HG03039 (cell line): ENCODE data around the gene EZH2.

Experiments used
- ATAC-seq: cut with Tn5 transposase; IDR thresholded peaks from one replicate; pipeline ENCODE4 v1.9.1; 2021; ENCODE audit warnings: mild to moderate bottlenecking, moderate library complexity; ENCODE audit not compliant: unreplicated experiment

The EZH2 gene

DNA sequence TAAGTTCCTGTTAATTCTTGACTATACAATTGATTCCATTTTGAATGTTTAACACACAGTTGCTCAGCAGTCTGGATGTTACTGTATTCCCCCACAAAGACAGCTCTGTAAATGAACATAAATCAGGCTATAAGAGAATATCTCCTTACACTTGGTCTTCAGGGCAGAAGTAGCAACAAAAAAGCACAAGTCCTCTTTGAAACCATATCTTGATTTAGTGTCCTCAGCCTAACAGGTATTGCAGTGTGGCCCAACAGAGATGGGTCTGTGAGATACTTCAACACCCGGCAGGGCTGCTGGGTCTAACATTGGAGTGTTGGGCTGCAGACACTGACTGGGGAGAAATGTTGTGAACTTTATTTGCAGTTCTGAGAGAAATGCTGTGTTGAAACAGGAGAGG lies 109.6 kb downstream of the EZH2 start:
- ATAC-seq = no peak

DNA sequence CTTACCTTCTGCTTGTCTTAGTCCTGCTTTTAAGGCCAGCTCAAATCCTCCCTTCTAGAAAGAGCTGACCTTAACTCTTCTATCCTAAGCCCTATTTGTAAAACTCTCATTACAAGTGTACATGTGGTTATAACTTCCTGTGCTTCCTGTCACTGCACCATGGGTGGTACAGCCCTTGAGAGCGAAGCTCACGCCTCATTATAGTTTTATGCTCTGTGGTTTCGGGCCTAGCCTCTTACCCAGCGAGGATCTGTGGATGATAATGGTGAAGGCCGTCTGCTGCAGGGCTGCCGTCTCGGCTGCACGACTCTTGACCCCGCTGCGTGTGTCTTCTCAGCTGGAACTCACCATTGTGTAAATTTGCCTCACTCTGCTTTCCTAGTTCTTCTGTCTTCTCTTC lies 110.8 kb downstream of the EZH2 start:
- ATAC-seq = peak; percentile 71

DNA sequence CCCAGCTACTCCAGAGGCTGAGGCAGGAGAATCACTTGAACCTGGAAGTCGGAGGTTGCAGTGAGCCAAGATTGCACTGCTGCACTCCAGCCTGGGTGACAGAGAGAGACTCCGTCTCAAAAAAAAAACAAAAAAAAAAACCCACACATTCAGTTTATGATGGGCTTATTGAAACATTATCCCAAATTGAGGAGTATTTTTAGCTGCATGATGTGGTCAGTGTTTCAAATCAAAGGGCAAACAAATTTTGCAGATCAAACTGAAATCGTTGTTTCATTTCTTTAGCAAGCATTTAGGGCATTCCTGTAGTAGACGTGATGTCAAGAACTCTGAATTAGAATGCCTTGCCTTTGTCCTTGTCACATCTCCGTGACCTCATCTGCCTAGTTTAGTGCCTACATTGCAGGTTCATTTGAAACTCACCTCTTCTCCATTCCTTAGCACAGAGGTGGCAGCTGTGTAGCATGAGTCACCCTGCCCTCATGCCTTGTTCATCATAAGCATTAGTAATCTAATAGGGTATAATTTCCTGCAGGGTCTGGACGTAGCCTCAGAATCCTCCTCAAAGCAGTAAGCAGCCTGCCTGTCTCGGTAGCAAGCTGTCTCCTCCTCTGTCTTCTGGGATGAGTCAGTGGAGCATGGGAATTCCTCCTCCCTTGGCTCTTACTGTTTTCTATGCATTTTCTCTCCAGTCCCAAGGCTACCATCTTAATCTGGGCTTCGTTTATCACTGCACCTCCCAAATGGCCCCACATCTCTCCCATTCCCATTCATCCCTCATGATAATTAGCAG lies 111.6 kb downstream of the EZH2 start:
- ATAC-seq = no peak

DNA sequence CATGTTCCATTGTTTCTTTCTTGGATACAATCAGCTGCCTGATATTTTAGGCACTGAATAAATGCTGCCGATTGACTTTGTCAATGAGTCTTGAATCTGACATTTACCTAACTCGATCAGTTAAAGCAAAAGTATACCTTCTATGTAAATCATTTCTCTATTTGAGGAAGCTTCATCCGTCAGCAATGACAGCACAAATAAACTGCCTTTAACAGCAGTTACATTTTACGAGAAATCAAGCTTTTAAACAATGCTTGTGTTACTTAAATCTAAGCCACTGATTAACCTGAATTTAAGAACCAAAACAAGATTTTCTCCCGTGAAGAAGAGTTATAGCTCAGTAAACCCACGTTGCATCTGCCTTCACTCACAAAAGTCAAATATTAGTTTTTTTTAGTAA lies 114.1 kb downstream of the EZH2 start:
- no peak for ATAC-seq

DNA sequence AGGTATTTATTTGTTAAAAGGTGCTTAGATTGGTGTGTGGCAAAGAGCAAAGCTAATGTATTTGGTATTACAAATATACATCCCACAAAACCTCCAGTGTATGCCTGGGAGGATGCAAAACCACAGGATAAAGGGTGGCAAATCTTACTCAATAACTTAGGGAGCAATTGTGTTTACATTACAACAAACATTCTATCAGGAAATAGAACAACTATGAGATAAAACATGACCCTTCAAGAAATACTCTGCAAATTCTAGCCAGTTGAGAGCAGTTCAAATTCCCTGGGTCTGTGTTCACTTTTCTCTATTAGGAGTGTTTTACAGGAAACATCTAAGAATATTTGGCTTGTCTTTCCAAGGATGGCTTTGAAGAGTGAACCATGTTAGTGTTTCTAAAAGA lies 120.5 kb downstream of the EZH2 start:
- no peak for ATAC-seq

DNA sequence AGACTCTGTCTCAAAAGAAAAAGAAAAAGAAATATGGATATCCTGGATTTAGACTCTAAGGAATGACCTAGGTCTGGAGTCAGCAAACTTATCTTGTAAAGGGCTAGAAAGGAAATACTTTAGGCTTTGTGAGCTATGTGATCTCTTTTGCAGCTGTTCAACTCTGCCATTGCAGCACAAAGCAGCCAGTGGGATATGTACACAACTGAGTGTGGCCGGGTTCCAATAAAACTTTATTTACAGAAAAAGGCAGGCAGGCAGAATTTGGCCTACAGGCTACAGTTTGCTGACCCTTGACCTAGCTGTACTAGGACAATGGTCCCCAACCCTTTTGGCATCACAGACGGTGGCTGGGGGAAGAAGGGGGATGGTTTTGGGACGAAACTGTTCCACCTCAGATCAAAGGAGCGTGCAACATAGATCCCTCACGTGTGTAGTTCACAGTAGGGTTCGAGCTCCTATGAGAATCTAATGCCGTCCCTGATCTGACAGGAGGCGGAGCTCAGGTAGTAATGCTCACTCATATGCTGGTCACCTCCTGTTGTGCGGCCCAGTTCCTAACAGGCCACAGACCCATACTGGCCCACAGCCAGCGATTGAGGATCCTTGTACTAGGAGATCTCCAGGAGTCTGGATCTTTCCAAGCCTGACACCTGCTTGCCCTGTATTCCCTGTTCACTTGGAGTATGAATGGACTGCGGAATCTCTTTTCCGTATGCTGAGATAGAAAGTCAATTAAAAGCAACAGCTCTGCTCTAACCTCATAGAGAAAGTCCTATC lies 122.4 kb downstream of the EZH2 start:
- no peak for ATAC-seq
